NCI-H446 treated with DMSO at 0.1 percent for 48 hours (cell line): ENCODE results near the gene MALRD1.

Experiments used
- DNase-seq: peaks from one replicate; lab custom pipeline; 2025; lab: John Stamatoyannopoulos, UW

The MALRD1 gene

DNA sequence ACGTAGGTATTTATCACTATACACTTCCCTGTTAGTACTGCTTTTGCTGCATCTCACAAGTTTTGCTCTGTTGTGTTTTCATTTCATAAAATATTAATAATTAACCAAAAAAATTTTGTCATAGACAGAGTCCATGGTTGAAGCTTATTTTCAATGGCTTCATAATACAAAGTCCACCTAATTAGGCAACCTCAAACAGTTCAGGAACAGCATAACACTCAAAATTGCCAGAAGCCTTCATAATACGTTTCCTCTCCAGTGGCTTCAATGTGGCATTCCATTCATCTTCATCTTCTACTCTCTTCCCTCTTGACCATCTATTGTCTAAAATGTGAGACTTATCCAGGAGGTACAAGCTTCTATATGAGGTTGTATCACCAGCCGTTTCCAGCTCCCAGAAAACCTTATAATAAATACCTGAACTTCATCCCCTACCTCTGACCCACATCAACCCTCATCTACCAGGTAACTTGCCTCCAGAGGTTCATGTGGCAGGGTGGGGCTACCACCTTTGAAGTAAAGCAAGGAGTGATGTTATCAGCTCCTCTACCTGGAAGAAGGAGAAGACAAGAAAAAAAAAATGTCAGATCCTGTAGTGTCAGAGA is 337.3 kb downstream of the MALRD1 start:
- DNase-seq: no peak

DNA sequence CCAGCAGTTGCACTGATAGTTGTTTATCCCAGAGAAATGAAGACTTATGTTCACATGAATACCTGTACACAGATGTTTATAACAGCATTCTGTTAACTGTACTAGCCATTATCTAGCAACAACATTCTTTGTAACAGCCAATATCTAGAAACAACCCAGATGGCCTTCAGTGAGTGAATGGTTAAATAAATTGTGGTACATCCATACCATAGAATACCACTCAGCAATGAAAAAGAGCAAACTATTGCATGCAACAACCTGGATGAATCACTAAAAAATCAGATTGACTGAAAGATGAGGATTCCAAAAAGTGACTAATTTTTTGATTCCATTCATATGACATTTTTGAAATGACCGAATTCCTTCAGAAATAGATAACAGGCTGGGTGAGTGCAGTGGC is 360.3 kb downstream of the MALRD1 start:
- no peak for DNase-seq

DNA sequence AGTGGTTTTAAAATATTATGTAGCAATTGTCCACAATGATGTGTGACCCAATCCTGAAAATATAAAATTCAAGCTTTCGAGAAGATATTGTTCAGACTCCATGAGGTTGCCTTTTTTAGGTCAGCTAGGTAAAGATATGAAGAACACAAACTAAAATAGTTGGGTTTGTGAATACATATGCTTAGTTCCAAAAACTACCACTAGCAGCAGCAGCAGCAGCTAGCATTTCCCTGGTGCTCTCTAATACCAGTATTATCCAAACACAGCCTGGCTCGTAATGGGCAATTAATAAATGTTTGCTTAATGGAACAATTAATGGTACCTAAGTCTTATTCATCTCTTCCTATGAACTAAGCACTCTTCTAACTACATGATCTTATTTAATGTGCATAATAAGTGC is 362.5 kb downstream of the MALRD1 start:
- DNase-seq: no peak

DNA sequence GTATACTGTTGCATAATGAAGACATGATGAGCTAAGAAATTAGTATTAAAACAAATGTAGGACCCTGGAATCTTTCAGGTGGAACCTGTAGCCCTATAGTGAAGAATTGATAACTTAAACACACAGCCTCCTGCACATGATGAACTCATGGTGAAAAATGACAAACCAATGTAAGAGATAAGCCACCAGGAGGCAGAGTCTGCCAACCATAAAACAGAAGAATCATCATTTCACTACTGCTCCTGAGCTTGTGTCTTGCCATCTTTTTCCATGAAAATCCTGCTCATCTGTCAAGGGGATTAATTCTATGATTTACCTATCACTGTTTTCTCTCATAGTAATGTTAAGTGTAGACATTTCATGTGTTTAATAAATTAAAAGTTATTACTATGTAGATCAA is 363.9 kb downstream of the MALRD1 start:
- DNase-seq: peak; percentile 34

DNA sequence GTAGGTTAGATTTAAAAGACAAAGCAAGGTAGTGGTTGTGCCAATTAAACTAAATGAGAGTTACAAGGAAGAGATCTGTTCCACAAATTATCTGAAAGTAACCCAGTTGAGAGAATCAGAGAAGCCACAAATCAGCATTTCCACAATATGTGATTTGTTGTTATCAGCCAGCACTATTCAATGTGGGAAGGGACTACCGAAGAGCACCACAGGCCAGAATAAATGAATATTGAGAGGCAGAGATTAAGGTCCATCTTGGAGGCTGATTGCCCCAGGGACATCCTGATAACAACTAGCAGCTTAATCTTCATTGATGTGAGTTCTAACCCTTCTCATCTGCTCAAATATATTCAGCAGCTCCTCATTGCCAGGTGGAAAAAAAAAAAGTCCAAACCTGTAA is 367.6 kb downstream of the MALRD1 start:
- DNase-seq: no peak

DNA sequence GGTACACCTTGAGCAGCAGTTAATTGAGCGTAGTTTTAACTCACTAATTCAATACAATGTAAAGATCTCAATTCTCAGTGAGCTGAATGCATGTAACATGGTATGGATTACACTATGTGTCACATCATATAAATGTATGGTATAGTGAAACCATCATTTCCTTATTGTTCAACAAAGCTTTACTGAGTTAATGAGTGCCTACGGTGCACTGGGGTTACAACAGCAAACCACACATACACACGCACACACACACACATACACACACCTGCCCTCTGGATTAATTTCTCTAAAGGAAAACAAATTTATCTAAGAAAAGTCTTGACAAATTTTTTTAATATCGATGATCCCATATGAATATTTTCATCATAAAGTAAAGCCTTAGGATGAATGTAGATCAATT is 369.1 kb downstream of the MALRD1 start:
- DNase-seq: no peak

DNA sequence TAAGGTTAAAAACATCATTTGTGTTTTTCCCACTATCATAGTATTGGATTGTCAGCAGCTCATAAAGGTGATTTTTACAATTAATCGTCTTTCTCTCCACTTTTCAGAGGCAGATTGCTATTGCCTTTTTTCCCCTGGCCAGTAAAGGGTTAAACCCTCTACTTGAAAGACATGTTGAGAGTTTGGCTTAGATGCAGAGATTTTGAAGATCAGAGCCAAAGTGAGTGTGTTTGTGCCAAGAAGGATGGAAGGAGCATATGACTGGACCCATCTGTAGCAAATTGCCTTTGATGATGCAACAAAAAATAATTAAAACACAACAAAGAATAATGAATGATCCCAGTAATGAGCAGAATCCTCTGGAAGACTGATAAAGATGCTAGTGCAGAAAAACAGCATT is 373.1 kb downstream of the MALRD1 start:
- peak; percentile 94 for DNase-seq

DNA sequence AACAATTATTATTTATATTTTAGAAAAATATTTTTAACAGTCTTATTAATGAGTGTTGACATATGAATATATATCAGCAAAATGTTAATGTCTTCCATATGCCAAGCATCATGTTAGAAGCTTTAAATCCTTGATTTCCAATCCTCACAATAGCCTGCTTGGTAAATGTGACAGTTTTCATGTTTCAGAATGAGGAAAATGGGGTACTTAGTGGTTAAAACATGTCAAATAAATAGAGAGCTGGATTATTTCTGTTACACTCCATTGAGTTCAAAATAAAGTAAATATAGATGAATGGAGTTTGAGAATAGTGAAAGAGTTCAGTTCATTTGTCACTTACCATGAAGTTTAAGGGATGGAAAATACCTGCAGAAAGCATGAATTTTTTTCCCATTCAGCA is 377.4 kb downstream of the MALRD1 start:
- DNase-seq: no peak

DNA sequence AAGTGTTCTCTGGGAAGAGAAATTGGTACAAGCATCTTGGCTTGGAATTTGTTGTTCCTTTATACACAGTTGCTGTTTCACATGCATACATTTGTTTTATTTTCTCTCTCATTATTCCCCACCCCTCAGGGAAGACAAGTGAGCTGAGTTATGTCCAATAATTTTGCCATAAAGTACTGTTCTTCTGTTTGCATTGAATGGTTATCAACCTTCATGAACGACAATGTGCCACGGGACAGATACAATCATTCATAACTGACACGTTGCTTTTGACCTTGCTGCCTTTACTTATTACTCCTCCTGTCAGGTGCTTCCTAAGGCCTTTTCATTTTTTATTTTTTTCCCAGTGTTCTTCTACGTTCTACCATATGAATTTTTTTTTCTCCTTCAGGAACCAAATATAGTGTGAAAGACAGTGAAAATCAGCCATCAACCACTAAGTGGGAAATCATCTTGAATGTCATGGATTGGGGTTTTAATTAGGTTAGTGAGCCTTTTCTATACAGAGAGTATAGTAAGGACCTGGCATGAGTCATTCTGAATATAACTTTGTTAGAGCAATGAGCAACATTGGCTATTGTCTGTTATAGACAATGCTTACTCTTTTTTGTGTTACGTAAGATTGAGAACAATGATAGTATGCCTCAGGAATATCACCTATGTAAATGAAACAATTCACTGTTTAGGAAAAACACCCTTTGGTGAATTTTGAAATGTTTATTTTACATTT is 383.2 kb downstream of the MALRD1 start:
- DNase-seq: no peak

DNA sequence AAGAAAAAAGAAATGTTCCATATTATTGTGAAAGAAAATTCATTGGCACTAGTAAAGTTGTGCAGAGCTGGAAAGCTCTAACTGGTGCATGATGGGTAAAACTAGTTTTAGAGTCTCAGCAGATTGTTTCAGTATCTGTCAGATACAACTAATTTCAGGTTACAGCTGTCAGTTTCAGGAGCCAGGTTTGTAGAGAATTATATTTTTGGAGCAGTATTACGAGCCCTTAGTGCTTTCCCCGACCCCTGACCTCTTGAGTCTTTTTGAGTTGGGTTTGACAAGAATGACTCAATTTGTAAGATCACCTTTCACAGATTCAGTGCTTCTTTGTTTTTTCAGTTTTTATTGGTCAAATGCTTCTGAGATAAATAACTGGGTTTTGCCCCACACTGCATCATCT is 401.3 kb downstream of the MALRD1 start:
- no peak for DNase-seq

DNA sequence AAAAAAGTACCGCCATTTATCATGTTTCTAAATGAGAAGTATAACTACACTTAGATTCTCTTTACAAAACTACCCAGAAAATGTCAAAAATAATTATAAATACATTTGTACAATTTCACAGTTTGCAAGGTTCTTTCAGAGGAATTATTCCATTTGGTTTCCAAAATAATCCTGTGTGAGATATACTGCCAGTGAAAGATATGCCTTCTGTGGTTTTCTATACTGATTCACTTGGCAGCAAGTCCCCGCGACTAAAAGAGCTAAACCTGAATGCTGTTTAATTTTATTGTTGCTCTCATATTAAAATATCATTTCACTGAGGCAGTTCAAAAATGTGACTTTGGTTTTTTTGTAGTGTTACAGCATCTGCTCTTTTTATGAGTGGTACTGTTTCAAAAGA is 402.8 kb downstream of the MALRD1 start:
- DNase-seq: no peak

DNA sequence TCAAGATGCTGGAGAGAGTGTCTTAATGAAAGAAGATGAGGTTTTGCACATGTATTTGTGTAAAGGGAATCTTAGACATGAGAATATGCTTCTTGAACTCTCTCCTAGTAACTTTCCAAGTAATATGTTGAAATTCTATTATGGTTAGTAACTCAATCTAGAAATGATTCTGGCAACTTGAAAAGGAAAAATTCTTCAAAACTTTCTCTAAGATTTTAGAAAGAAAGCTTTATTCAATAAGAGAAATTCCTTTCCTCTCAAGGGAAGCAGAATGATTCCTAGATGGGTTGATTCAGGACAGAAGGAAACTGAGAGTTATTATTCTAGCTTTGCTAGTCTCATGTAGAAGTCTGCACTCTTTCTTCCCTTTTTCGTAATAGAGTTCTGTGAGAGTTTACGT is 403.3 kb downstream of the MALRD1 start:
- DNase-seq: no peak

DNA sequence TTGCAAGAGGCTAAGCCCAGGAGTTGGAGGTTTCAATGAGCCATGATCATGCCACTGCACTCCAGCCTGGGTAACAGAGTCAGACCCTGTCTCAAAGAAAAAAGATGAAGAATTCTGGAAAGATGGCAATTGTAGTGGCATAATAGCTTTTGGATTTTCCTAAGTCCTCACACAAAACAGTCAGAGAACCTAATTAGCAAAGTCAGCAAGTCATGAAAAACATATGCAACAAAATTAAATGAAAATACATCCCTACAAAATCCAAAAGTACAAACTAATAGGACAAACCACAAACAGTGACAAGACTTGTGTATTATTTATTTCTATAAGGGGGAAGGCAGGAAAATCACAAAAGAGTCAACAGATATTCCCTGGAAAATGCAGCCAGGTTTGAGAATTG is 405.4 kb downstream of the MALRD1 start:
- no peak for DNase-seq

DNA sequence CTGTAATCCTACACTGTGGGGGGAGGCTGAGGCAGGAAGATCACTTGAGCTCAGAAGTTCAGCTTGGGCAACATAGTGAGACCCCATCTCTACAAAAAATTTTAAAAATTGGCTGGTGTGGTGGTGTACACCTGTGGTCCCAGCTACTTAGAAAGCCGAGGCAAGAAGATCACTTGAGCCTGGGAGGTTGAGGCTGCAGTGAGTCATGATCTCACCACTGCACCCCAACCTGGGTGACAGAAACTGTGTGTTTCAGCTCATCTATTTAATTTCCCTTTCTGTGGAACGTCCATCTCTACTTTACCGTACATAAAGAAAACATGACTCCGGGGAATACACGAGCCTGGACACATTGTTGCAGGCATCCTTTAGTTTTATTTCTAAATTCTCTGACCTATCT is 413.0 kb downstream of the MALRD1 start:
- no peak for DNase-seq

DNA sequence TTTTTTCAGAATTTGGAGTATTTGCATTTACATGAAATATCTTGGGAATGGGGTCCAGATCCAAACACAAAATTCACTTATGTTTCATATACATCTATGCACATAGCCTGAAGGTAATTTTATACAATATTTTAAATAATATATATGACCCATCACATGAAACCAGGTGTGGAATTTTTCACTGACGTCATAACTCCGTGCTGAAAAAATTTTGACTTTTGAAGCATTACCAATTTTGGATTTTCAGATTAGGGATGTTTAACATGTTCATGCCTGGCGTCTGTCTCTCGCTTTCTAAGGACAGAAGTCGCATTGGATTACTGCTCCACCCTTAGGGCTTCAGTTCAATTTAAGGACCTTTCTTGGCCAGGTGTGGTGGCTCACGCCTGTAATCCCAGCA is 418.1 kb downstream of the MALRD1 start:
- no peak for DNase-seq

DNA sequence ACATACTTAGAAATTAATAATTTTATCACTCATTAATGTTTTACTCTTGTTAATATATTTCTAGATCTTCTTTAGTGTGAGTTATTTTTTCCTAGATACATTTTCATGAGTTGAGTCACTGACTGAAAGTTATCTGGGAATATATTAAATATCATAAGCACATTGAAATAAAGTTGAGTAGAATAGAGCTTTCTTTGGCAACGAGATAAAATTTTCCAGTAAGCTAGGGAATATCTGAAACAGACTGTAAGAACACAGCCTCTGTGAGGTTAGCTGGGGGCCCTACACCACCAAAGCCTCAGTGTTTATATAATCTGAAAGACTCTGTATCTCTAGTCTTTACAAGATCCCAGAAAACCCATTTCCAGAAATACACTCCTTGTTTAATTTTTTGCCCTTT is 419.8 kb downstream of the MALRD1 start:
- no peak for DNase-seq

DNA sequence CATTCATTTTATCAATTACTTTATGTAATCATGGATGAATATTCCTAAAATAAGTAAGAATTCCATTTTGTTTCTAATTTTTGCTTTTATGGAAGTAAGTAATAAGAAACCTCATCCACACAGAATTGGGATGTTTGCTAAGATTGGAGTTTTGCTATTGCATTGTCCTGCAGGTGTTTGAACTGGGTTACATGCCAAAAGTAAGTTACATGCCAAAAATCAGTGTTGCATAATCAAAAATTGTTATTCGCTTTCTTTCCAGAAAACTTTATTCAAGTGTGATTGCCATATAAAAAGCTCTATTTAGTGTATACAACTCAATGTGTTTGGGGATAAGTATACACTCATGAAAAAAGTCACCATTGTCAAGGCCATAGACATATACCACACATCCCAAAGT is 420.9 kb downstream of the MALRD1 start:
- DNase-seq: no peak

DNA sequence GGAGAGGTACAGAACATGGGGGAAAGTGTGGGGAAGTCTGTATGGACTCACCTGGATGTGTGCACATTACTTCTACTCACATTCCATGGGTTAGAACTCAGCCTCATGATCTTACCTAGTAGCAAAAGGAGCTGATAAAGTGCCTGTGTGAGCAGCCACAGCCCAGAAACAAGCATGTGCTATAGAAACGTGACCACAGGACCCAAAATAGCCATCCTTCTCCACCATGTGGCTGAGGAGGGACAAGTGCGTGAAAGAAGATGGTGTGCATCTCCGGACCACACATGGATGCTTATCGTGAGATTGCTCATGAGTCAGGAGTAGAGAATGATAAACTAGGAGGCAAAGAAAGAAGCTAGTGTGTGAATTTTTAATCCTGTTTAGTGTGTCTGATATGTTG is 431.3 kb downstream of the MALRD1 start:
- no peak for DNase-seq

DNA sequence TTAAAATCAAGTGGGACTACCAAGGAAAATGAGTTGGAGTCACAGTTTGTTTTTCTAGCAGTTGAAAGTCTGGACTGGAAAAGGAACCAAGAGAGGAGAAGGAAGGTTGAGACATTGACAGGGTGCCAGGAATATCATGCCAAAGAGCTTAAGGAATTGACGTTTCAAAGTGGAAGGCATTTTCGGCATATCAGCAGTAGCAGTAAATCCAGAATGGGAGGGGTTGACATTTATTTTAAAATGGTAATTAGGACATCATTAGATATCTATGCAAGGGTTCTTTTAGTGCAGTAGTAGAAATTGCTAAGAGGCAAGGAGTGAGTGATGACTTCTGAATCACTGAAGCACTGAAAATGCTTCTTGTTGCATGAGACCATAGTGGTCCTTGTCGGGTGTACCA is 431.8 kb downstream of the MALRD1 start:
- DNase-seq: no peak

DNA sequence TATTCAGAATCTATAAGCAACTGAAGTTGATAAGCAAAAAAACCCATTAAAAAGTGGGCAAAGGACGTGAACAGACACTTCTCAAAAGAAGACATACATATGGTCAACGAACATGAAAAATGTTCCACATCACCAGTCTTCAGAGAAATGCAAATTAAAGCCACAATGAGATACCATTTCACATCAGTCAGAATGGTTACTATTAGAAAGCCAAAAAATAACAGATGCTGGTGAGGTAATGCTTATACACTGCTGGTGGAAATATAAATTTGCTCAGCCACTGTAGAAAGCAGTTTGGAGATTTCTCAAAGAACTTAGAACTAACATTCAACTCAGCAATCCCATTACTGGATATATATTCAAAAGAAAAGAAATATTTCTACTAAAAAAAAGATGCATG is 434.8 kb downstream of the MALRD1 start:
- DNase-seq: peak; percentile 57

DNA sequence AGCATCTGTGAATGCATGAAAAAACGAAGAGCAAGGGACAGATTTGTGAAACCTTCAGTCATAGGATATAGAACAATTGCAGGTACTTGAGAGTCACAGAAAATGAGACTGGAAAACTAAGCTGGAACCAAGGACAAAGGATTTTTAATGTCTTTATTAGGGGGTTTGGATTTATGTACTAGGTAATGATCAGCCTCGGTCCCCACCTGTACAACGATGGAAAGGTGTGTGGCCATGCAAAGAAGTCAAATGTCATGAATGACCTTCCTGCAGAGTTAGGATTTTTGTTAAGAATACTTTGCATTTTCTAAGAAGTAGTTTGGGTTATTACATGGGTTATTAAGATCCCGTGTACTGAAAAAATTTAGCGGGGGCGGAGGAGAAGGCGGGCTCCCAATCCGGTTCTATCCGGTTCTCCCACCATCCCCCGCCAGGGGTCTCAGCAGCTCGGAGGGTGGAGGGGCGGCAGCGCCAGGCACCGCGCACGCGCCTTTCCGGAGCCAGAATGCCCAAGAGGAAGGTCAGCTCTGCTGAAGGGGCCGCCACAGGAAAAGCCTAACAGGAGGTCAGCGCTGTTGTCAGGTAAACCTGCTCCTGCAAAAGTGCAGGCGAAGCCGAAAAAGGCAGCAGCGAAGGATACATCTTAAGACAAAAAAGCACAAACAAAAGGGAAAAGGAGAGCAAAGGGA is 440.1 kb downstream of the MALRD1 start:
- no peak for DNase-seq

DNA sequence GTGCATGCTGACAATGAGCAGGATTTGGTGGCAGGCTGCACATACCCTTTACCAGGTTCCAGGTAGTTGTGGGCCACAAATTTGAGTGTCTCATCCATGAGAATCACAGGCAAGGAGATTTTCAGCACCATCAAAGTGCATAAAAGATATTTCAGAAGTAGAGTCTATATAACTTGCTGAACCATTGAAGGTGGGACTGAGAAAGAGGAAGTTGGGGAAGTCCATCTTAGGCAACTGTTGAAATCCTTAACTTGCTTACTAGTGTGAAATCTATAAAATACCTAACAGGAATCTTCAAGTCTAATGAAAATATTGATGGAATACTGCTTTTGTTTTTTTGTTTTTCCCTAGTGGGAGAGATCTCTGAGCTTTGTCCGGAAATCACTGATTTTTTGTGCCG is 442.6 kb downstream of the MALRD1 start:
- DNase-seq: no peak

DNA sequence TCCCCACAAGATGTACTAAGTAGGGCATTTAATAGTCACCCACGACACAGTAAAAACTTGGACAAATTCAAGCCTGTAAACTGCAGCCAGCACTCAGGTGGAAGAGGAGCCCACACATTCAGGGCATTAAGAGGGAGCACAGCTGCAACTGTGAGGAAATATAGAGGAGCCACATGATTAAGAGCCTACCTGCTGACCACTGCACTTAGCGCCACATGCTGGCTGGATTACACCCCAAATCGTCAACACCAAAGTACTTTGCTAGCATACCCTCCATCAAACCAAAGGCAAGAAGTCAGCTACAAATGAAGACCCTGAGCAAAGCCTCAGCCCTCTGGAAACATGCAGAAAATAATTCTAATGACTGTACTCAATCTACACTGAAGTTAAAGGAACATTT is 445.3 kb downstream of the MALRD1 start:
- no peak for DNase-seq

DNA sequence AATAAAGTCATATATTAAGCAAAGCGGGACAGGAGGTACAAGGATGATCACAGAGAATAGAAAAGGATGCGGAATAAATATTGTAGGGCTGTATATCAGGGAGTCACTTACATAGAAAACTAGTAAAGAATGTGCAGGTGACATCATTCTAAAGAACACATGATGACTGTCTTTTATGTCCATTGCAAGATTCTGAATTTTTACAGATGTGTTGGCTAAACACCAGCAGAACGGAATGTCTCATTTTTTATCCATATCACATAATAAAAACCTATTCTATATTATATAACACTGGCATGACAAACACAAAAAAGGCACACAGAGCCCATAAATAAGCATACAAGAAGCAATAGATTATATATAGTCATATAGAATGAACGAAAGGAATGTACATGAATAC is 448.4 kb downstream of the MALRD1 start:
- DNase-seq: no peak
